ENCODE data around the gene R3HDM2.

DNA sequence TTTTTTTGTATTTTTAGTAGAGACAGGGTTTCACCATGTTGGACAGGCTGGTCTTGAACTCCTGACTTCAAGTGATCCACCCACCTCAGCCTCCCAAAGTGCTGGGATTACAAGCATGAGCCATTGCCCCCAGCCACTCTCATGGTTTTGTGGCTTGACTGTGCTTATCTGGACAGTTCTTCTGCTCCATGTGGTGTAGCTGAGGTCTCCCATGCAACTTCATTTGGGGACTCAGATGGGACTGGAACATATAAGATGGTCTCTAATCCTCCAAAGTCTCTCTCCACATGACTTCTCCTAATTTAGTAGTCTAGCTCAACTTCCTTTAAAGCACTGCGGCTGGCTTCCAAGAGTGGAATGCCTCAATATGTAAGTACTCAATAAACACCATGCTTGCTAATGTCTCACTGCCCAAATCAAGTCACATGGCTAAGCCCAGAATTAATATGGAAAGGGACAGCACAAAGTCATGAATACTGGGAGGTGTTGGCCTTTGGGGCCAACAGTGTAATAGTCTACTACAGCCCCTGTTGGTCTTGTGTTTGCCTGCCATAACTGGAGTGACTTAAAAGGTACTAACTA, 11.1 kb upstream of the R3HDM2 start:
- TF ChIP-seq POLR2AphosphoS5 (IDR thresholded peaks at IDR 0.05; ENCODE audit: low read depth, low read length) (no peak), TAF1 (IDR thresholded peaks at IDR 0.05; ENCODE audit: borderline replicate concordance, insufficient read depth, low read length) (no peak)
- TF ChIP-seq, protein P1, sequence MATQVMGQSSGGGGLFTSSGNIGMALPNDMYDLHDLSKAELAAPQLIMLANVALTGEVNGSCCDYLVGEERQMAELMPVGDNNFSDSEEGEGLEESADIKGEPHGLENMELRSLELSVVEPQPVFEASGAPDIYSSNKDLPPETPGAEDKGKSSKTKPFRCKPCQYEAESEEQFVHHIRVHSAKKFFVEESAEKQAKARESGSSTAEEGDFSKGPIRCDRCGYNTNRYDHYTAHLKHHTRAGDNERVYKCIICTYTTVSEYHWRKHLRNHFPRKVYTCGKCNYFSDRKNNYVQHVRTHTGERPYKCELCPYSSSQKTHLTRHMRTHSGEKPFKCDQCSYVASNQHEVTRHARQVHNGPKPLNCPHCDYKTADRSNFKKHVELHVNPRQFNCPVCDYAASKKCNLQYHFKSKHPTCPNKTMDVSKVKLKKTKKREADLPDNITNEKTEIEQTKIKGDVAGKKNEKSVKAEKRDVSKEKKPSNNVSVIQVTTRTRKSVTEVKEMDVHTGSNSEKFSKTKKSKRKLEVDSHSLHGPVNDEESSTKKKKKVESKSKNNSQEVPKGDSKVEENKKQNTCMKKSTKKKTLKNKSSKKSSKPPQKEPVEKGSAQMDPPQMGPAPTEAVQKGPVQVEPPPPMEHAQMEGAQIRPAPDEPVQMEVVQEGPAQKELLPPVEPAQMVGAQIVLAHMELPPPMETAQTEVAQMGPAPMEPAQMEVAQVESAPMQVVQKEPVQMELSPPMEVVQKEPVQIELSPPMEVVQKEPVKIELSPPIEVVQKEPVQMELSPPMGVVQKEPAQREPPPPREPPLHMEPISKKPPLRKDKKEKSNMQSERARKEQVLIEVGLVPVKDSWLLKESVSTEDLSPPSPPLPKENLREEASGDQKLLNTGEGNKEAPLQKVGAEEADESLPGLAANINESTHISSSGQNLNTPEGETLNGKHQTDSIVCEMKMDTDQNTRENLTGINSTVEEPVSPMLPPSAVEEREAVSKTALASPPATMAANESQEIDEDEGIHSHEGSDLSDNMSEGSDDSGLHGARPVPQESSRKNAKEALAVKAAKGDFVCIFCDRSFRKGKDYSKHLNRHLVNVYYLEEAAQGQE (IDR thresholded peaks at IDR 0.05; ENCODE audit: insufficient read depth in 1 of 2, low read depth in 2 of 2, low read length in 2 of 2) = no peak

Measured in PFSK-1 (cell line).